Mesothelial cell of epicardium (in vitro differentiated cells): ENCODE data around the gene ERP29. TPM values are rescaled to one million over a fixed set of nuclear protein-coding genes. Genes with fewer than 3 reads are reported as not detected.
"Not testable (repeated sequence)": the region's sequence is repeated elsewhere in the genome, so short reads cannot be mapped to it uniquely, and the experiment has no call there.

Source experiments
- DNase-seq, 2 experiments: peaks; one replicate each; pipeline ENCODE4 v3.0.0; 2021; ENCODE audit warnings: low spot score in 2 of 2; ENCODE audit not compliant: unreplicated experiment in 2 of 2
- H3K27ac Mint-ChIP-seq: 2 replicates; pipeline ENCODE4 v1.8.0; 2021; ENCODE audit warnings: mixed read lengths
- H3K27me3 Mint-ChIP-seq: 2 replicates; pipeline ENCODE4 v1.8.0; 2021; ENCODE audit warnings: low read depth, mixed read lengths
- H3K36me3 Mint-ChIP-seq: 2 replicates; pipeline ENCODE4 v1.8.0; 2021; ENCODE audit warnings: mixed read lengths
- H3K4me1 Mint-ChIP-seq: 2 replicates; pipeline ENCODE4 v1.8.0; 2021; ENCODE audit warnings: mixed read lengths
- H3K4me3 Mint-ChIP-seq: 2 replicates; pipeline ENCODE4 v1.8.0; 2021; ENCODE audit warnings: mild to moderate bottlenecking, moderate library complexity, mixed read lengths
- H3K9me3 Mint-ChIP-seq: 2 replicates; pipeline ENCODE4 v1.8.0; 2021; ENCODE audit warnings: mixed read lengths
- total RNA-seq: library from RNA; stranded (reverse); gene quantifications from 3 replicates; pipeline ENCODE4 v1.2.1, GENCODE V29; 2021
- TF ChIP-seq, protein P1 (sequence below): fragments of 200-600 bp; sonication (generic); IDR thresholded peaks from one replicate; pipeline ENCODE4 v1.5.0; 2021; ENCODE audit warnings: antibody characterized with exemption; ENCODE audit not compliant: unreplicated experiment

ERP29 gene
- total RNA-seq, 1 donor from 2014 or later, result 97.5 TPM

DNA sequence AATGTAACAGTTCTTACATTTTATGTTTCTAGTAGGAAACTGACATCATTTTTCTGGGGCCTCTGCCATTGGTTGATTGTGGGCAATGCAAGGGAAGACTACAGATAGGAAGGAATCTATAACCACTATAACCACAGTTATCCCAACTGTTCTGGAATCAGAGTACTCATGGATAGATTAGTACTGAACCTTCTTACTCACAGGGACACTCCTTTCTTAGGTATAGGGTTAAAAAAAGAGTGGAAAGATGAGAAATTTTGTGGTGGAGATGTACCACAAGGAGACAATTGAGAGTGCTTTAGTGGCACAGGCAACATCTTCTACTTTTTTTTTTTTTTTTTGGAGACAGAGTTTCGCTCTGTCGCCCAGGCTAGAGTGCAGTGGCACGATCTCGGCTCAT, 21.3 kb upstream of the ERP29 start:
- Mint-ChIP-seq H3K27me3 (no peaks in the 10 kb centered on the region), H3K27ac (no peak overlapping the region), H3K36me3 (peaks cover 14% of the 10 kb centered on the region), H3K4me3 (no peak overlapping the region), H3K9me3 (peaks cover 6% of the 10 kb centered on the region), H3K4me1 (peaks cover 12% of the 10 kb centered on the region)
- no peak for DNase-seq
- TF ChIP-seq, protein P1, sequence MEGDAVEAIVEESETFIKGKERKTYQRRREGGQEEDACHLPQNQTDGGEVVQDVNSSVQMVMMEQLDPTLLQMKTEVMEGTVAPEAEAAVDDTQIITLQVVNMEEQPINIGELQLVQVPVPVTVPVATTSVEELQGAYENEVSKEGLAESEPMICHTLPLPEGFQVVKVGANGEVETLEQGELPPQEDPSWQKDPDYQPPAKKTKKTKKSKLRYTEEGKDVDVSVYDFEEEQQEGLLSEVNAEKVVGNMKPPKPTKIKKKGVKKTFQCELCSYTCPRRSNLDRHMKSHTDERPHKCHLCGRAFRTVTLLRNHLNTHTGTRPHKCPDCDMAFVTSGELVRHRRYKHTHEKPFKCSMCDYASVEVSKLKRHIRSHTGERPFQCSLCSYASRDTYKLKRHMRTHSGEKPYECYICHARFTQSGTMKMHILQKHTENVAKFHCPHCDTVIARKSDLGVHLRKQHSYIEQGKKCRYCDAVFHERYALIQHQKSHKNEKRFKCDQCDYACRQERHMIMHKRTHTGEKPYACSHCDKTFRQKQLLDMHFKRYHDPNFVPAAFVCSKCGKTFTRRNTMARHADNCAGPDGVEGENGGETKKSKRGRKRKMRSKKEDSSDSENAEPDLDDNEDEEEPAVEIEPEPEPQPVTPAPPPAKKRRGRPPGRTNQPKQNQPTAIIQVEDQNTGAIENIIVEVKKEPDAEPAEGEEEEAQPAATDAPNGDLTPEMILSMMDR, result no peak

DNA sequence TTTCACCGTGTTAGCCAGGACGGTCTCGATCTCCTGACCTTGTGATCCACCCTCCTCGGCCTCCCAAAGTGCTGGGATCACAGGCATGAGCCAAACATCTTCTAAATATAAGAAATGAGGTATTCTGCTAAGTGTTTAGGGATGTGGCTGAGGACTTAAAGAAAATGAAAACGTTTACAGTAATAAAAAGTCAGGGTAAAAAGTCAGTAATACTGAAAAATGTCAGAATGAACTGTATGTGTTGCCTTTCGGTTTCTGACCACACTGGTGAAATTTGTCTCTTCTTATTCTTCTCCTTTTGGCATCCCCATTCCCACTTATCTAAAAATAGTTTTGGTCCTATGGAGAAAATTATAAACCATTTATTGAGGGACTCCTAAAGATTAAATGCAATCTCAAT, 20.8 kb upstream of the ERP29 start:
- H3K27me3 Mint-ChIP-seq, result no peaks in the 10 kb centered on the region
- DNase-seq, result no peak
- peaks cover 6% of the 10 kb centered on the region for H3K9me3 Mint-ChIP-seq
- TF ChIP-seq, protein P1, result no peak
- H3K36me3 Mint-ChIP-seq, result peaks cover 13% of the 10 kb centered on the region
- no peak overlapping the region for H3K4me3 Mint-ChIP-seq
- peaks cover 12% of the 10 kb centered on the region for H3K4me1 Mint-ChIP-seq
- H3K27ac Mint-ChIP-seq, result no peak overlapping the region

DNA sequence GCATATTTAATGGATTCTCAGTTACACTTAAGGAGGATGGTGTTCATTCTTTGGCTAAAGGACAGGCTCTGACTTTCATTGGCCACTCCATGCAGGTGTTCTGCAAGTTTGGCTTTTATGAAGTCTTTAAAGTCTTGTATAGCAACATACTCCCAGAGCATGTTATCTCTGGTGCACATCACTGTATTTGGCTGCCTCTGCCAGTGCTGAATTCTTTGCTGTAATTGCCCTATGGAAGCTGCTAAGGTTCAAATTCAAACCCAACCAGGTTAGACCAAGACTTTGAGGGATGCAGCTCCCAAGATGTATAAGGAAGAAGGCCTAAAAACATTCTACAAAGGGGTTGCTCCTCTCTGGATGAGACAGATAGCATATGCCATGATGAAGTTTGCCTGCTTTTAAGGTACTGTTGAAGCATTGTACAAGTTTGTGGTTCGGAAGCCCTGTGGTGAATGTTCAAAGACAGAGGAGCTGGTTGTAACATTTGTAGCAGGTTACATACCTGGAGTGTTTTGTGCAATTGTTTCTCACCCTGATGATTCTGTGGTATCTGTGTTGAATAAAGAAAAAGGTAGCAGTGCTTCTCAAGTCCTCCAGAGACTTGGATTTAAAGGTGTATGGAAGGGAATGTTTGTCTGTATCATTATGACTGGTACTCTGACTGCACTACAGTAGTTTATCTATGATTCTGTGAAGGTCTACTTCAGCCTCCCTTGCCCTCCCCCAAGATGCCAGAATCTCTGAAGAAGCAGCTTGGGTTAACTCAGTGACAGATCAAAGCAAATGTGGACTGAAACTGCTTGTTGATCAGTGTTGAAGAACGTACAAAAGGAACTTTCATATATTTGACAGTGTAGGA, 19.7 kb upstream of the ERP29 start:
- no peak overlapping the region for H3K27ac Mint-ChIP-seq

DNA sequence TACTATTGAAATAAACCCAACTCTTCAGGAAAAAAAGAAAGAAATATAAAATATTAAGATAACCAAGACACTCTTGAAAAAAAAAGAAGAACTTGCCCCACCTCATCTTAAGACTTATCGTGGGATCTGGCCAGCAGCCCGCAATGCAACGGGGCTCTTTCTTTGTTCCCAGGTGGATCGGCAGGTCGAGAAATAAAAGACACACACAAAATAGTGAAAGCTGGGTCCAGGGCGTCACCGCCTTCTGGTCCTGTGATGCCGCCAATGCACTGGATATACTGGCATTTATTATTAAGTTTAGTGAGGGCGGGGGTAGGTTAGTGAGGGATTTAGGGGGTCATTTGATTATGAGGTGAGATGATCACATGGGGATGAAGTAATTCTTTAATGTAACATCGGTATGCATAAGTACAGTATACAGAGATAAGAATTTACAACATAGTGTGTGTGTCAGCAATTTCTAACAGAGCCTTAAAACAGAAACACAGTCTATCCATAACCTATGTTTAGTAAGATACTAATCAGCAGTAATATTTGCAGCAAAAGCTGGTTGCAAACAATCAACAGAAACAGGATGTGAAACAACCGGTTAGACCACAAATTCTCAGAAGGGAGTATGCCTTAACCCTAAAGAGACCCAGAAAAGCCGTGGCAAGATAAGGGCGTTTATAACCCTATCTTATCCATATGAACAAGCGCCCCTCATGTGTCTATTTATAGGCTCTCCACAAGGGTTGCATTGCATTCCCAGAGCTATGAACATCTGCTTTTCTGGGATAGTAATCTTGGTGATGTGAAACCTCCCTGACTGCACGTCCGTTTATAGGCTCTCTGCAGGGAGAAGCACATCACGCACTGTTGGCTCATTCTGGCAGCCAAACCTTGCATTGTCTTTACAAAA, 18.8 kb upstream of the ERP29 start:
- not testable (repeated sequence) for H3K27me3 Mint-ChIP-seq, H3K36me3 Mint-ChIP-seq, H3K9me3 Mint-ChIP-seq, DNase-seq
- H3K4me1 Mint-ChIP-seq, result peaks cover 12% of the 10 kb centered on the region
- peak overlapping the region; percentile 1 for H3K4me3 Mint-ChIP-seq
- H3K27ac Mint-ChIP-seq, result peak overlapping the region; percentile 85

More for the DNA sequence above, 19.7 kb upstream of the ERP29 start:
- H3K4me1 Mint-ChIP-seq, result peaks cover 12% of the 10 kb centered on the region
- no peak overlapping the region for H3K4me3 Mint-ChIP-seq
- peaks cover 8% of the 10 kb centered on the region for H3K36me3 Mint-ChIP-seq
- TF ChIP-seq, protein P1, result no peak
- no peaks in the 10 kb centered on the region for H3K9me3 Mint-ChIP-seq
- DNase-seq, result no peak
- no peaks in the 10 kb centered on the region for H3K27me3 Mint-ChIP-seq

DNA sequence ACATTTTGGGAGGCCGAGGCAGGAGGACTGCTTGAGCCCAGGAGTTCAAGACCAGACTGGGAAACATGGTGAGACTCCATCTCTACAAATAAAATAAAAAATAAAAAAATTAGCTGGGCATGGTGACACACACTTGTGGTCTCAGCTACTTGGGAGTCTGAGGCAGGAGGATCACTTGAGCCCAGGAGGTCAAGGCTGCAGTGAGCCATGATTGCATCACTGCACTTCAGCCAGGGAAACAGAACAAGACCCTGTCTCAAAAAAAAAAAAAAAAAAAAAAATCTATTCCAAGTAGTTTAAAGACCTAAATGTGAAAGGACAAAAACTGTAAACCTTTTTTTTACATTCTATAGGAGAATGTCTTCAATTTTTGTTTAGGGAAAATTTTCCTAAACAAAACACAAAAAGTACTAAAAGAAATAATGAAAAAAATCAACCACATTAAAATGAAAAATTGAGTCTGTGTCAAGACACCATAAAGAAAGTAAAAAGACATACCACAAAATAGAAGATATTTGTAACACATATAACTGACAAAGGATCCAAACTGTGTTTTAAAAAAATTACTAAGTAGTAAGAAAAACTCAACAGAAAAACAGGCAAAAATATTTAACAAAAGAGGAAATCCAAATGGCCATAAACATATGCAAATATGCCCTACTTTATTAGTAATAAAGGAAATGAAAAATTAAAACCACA, 17.3 kb upstream of the ERP29 start:
- Mint-ChIP-seq H3K36me3 (peaks cover 2% of the 10 kb centered on the region), H3K9me3 (no peaks in the 10 kb centered on the region), H3K4me3 (no peak overlapping the region), H3K27me3 (no peaks in the 10 kb centered on the region), H3K27ac (no peak overlapping the region), H3K4me1 (peaks cover 13% of the 10 kb centered on the region)
- TF ChIP-seq, protein P1, result no peak
- DNase-seq, result no peak
